Upper lobe of left lung (tissue), 4 donors: ENCODE results near the gene PRCC.

Source experiments
- EP300 ChIP-seq, 4 donors: sonication (generic); formaldehyde crosslinking; IDR thresholded peaks; one replicate each; pipeline ENCODE4 v1.5.1; 2017; ENCODE audit warnings: antibody characterized with exemption in 4 of 4, control low read depth in 2 of 4
- POLR2A ChIP-seq, 4 donors: fragments of 450-650 bp; IDR thresholded peaks; one replicate each; pipeline ENCODE4 v1.5.1; 2016 to 2017; ENCODE audit warnings: antibody characterized with exemption in 4 of 4, mild to moderate bottlenecking in 2 of 4
- POLR2AphosphoS5 ChIP-seq, 2 donors: sonication (generic); formaldehyde crosslinking; IDR thresholded peaks; one replicate each; pipeline ENCODE4 v1.5.1; 2017; ENCODE audit warnings: antibody characterized with exemption in 2 of 2
- TF ChIP-seq, protein P1 (sequence below), 6 experiments: fragments of 450-650 bp in 4 of 6; fragments of 200-600 bp in 2 of 6; sonication (generic) in 2 of 6; IDR thresholded peaks; one replicate each; pipeline ENCODE4 v1.5.1; 2016 to 2019; ENCODE audit warnings: antibody characterized with exemption in 6 of 6

DNA sequence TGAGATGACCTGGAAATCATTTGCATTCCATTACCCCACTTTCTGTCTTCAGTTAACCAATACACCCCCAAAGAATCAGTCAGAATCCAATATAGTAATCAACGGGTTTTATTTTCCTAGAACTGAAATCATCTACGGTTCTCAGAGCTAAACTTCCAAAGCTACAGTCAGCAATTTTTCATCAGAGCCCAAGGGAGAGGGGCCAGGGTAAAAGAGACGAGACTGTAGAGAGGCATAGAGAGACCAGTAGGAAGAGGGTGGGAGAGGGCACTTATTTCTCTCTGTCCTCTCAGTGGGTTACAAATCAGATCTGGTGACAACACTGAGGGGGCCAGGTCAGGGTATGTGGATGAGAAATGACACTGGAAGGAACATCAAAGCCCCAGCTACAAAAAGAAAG, 25.3 kb upstream of the PRCC start:
- TF ChIP-seq, protein P1, sequence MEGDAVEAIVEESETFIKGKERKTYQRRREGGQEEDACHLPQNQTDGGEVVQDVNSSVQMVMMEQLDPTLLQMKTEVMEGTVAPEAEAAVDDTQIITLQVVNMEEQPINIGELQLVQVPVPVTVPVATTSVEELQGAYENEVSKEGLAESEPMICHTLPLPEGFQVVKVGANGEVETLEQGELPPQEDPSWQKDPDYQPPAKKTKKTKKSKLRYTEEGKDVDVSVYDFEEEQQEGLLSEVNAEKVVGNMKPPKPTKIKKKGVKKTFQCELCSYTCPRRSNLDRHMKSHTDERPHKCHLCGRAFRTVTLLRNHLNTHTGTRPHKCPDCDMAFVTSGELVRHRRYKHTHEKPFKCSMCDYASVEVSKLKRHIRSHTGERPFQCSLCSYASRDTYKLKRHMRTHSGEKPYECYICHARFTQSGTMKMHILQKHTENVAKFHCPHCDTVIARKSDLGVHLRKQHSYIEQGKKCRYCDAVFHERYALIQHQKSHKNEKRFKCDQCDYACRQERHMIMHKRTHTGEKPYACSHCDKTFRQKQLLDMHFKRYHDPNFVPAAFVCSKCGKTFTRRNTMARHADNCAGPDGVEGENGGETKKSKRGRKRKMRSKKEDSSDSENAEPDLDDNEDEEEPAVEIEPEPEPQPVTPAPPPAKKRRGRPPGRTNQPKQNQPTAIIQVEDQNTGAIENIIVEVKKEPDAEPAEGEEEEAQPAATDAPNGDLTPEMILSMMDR (IDR thresholded peaks at IDR 0.05) = no peak
- TF ChIP-seq POLR2A (IDR thresholded peaks at IDR 0.05) (no peak), POLR2AphosphoS5 (IDR thresholded peaks at IDR 0.05) (no peak), EP300 (IDR thresholded peaks at IDR 0.05) (no peak)
